Measurements from ENCODE around the gene CDKN2B-AS1.

DNA sequence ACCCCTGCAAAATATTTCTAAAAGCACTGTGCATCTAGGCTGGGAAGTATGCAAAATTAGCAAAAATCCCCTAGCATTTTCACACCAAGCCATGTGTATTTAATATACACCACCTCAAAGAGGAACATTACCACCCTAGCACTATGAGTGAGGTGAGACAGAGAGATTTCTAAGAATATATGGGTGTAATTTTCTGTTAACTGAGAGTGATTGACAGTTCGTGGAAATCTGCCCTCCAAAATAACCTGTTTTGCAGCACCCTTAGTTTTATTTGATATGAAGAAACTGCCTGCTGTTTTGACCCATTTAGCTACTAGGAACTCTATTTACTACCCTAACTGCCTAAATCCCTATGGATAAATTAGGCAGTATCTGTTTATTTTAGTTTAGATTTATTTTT is 78.8 kb downstream of the CDKN2B-AS1 start:
- TF ChIP-seq, protein P1, sequence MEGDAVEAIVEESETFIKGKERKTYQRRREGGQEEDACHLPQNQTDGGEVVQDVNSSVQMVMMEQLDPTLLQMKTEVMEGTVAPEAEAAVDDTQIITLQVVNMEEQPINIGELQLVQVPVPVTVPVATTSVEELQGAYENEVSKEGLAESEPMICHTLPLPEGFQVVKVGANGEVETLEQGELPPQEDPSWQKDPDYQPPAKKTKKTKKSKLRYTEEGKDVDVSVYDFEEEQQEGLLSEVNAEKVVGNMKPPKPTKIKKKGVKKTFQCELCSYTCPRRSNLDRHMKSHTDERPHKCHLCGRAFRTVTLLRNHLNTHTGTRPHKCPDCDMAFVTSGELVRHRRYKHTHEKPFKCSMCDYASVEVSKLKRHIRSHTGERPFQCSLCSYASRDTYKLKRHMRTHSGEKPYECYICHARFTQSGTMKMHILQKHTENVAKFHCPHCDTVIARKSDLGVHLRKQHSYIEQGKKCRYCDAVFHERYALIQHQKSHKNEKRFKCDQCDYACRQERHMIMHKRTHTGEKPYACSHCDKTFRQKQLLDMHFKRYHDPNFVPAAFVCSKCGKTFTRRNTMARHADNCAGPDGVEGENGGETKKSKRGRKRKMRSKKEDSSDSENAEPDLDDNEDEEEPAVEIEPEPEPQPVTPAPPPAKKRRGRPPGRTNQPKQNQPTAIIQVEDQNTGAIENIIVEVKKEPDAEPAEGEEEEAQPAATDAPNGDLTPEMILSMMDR (IDR thresholded peaks at IDR 0.05): no peak
- TF ChIP-seq POLR2A (IDR thresholded peaks at IDR 0.05): no peak
